Stimulated activated CD4-positive, alpha-beta T cell treated with anti-CD3 and anti-CD28 coated beads, Interleukin-1b, Interleukin-23, amount 100 ng/mL, for 24 hours (primary cell): ENCODE measurements around the gene PRDM5.

Experiments used
- DNase-seq, 4 experiments: peaks; one replicate each; pipeline ENCODE4 v3.0.0-alpha.2; 2020; ENCODE audit warnings: low read depth in 4 of 4, low spot score in 1 of 4

PRDM5 gene

DNA sequence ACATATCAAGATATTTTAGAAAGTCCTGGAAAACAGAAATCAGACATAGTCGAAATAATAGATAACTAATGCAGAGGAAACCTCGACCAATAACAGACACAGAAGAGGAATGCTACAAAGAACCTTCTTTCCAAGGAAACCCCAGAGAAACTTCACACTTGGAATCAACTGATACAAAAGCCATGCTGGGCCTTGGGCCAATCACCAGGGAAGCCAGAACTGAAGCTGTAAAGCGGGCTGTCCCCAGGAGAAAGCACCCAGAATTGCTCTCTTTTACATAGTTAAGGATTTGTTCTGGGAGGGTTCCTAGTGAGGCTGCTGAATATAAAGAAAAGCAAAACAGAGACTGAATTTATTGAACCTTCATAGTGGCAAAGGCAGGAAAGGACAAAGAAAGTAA is 100.5 kb downstream of the PRDM5 start:
- DNase-seq: no peak

DNA sequence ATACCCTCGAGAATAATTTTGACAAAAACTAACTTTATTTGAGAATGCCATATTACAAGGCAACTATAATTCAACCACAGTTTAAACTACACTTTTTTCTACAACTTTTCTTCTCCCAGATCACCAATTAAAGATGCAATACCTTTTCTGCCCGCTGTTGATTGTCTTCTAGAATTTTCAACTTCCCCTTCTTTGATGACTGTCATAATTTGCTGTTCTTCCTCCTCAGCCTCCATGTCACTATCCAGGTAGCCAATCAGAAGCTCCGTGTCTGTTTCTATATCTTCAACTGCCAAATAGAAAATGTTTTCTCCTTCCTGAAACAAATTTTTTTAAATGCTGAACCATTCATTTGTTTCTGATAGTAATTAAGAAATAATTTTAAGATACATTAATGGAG is 101.5 kb downstream of the PRDM5 start:
- DNase-seq: no peak

DNA sequence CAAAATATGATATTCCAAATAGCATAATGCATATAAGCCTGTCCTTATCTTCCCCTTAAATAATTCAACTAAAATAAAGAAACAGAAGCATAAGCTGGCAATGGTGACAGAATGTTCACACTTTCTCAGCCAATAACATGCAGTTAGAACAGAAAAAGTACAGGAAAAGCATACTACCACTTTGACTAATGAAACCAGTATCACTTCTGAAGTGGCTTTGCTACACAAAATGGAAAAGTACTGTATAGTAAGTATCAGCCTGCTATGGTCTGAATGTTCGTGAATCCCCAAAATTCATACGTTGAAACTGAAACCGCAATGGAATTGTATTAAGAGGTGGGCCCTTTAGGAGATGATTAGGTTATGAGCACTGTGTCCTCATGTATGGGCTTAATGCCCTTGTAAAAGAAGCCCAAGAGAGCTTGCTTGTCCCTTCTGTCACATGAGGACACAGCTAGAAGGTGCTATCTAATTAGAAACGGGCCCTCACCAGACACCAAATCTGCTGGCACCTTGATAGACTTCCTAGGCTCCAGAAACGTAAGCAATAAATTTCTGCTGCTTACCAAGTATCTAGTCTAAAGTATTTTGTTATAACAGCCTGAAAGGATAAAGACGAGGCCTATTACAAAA is 102.6 kb downstream of the PRDM5 start:
- no peak for DNase-seq

DNA sequence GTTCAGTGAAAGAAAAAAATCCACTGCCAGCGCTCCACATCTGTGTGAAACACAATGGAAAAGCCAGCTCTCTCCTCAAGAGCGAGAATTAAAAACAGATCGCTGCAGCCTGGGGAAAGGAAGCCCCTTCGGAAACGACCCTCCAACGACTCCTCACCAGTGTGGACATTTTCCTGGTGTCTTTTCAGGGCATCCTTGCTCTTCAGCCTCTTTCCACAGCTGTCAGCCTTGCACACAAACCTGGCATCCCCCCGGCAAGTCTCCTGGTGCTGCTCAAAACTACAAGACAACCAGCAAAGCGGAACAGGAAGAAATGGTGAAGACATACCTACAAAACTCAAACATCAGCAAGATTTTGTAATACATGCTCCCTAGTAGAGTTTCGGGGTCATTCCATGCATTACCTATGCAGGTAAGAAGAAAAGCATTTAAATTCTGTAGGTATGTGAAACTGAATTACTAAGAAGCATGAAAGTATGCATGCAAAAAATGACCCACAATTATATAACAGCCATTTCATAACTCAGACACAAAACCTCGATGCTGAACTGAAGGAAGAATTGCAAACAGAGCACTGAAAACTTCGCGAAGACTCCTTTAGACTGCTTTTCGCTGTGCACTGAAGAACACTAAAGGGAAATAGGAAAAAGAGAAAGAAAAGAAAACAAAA is 106.1 kb downstream of the PRDM5 start:
- no peak for DNase-seq

DNA sequence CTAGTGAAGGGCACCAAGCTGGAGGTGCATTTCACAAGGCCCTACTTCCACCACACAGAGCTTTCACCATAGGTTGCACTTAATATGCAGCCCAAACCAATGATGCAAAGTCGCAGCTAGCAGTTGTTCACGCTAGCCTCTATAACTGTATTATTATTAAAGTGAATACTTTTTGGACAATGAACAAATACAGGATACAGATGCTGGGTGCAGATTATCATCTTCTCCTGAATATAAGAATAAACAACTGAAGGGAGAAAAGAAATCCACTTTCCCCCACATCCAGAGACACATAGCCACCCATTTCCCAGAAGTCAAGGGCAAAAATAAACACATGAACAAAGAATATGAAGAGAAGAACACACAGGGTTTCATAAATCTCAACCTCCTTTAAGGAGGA is 107.2 kb downstream of the PRDM5 start:
- no peak for DNase-seq

DNA sequence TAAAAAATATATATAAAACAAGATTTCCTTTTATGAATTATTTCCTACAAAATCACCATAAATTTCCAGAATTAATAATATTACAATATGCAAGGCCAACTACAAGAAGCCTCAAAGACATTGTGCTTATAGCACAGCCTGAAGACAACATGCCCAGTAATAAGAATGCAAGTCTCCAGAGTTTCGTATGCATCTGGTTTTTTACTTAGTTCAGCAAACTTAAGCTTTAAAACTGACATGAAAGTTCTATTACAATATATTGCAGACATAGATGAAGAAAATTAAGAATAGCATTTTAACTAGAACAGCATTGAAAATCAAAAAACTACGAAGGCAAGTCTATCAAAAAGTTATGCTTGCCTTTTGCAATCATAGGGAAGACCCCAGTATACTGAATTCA is 107.6 kb downstream of the PRDM5 start:
- DNase-seq: no peak

DNA sequence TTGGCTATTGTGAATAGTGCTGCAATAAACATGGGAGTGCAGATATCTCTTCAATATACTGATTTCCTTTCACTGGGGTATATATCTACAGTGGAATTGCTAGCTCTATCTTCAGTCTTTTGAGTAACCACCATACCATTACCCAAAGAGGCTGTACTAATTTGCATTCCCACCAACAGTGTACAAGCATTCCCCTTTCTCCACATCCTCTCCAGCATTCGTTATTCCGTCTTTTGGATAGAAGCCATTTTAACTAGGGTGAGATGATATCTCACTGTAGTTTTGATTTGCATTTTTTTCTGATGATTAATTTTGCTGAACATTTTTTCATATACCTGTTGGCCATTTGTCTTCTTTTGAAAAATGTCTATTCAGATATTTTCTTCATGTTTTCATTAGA is 110.3 kb downstream of the PRDM5 start:
- DNase-seq: no peak

DNA sequence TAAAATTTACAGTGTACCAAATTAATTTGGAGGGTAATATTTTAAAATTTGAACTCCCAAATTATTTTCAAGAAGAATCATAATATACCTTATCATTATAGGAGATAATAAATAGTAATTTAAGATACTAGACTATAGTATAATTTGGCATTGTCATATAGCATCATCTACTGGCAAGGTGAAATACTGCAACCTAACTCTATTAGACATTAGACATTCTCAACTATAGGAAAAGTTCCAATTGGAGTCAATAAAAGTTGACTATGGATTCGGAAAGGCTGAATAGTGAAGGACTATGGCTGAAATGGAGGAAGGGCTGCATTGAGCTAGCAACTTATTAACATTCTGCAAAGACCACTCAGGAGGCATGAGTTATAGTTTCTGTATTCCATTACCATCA is 113.0 kb downstream of the PRDM5 start:
- no peak for DNase-seq

DNA sequence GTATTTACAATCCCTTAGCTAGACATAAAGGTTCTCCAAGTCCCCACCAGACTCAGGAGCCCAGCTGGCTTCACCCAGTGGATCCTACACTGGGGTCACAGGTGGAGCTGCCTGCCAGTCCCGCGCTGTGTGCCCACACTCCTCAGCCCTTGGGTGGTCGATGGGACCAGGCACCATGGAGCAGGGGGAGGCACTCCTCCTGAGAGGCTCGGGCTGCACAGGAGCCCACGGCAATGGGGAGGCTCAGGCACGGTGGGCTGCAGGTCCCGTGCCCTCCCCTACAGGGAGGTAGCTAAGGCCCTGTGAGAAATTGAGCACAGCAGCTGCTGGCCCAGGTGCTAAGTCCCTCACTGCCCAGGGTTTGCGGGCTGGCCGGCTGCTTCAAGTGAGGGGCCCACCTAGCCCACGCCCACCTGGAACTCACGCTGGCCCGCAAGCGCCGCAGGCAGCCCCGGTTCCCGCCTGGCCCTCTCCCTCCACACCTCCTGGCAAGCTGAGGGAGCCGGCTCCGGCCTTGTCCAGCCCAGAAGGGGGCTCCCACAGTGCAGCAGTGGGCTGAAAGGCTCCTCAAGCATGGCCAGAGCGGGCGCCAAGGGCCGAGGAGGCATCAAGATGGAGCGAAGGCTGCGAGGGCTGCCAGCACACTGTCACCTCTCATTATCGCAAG is 113.9 kb downstream of the PRDM5 start:
- no peak for DNase-seq

DNA sequence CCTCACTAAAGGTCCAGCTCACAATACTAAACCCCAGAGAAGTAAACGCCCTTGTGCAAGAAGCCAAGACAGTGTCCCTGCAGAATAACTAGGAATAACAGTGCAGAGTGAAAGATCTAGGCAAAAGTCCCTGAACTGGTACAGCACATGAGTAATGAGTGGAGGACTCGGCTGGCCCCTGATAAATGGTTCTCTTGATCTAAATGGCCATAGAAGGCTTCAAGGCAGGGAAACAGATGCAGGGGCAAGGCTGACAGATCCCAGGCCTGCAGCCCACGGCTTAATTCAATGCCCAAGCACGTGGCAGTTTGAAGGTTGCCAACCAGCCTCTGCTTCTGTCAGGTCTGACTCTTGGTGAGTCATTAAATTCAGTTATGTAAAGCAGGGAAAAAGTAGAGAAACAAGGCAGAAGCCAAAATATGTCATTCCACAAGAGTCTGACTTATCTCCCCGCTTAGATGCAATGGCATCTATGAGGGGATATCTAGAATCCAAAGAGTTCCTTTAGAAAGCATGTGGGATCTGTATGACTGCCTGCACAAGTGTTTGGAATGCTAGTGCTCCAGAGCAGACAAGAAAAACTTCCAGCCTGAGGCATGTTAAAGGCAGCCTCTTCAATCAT is 121.3 kb downstream of the PRDM5 start:
- DNase-seq: no peak

DNA sequence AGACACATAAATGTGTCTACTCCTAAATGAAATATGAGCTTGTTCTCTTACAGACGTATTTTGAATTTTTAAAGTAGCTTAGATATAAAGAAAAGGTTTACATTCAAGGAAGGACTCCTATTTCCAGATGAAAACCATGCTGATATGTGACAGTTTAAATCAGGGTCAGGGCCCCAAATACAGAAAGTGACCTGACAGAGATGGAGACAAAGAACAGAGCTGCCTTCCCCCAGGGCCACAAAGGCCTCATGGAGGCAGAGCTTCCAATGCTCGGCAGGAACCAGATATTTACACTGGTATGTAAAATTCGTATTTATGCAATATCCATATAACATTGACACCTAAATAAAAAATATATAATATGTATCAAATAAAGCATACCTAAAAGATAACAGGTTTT is 124.0 kb downstream of the PRDM5 start:
- DNase-seq: no peak

DNA sequence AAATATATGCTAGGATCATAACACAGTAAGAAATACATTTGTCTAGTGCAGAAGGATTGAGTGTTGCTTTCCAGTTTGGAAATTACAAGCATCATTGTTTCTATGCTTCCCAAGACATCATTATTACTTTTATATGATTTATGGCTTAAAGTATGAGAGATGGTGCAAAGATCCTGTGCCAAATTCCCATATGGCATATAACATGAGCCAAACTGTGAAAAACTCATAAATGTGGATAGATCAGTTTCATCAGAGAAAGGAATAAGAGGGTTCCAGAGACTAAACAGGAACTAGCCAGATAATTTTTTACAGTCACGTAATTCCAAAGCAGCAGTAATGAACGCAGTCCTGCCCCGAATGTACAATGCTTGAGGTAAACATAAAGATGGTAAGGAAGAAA is 126.3 kb downstream of the PRDM5 start:
- no peak for DNase-seq

DNA sequence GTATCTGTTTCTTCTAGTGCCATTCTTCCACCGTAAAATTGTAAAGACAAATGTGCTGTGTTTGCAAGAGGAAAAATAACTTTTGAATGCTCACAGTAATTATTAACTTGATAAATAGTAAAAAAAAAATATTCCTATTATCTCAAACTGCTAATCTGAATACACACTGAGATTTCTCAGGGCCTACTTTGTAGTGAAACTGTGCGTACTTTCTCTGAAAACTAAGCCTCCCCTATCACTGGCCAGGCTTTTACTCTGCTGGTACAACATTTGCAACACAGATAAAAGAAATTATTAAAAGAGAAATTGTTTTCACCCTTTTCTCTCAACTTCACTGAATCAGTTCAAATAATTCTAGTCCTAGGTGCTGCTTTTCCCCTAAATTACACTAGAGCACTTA is 137.3 kb downstream of the PRDM5 start:
- no peak for DNase-seq

DNA sequence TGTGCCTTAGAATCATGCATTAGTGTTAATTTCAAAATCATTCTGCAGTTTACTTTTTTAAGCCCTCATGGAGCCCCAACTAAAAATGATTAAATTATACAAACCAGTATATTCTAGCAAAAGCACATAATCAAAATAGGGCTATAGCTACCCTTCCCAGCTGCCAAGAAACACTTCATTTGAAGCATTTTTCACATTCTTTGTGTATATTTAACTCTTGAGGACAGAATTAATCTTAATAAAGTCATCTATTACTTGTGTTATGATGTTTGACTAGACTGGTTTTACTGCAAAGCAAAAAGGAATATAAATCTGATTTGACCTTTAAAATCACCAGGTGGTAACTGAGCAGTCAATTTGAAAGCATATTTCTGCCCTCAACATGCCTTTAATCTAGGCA is 145.1 kb downstream of the PRDM5 start:
- DNase-seq: no peak

DNA sequence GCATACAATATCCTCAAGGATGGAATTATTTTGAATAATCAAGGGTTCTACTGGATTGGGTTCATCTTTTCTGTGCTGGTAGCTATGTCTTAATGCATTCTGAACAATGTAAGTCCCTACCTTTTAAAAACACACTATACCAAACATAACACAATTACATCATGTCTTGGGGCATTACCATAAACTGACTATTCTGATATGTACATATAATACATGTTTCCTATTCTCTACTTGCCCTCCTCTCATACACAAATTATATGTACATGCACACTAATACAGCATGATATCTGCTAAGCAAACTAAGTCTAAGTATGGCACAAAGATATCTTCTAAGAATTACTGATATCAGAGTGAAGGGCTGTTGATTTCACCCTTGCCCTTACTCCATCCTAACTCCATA is 147.1 kb downstream of the PRDM5 start:
- DNase-seq: no peak

DNA sequence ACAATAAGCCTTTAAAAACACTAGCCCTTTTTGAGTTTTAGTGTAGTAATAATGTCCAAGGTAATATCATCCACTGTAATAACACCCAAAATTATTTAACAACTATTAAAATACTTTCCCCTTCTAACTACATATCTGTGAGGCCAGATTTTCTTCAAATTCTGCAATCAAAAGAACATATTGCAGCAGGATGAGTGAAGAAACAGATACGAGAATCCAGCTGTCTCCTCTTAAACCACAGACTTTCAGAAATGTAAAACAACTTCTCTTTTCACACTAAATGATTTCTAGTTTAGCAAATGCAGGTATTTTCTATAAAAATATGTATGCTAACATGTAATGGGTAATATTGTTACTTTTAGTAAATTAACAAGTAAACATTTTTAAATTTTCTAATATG is 148.9 kb downstream of the PRDM5 start:
- DNase-seq: no peak

DNA sequence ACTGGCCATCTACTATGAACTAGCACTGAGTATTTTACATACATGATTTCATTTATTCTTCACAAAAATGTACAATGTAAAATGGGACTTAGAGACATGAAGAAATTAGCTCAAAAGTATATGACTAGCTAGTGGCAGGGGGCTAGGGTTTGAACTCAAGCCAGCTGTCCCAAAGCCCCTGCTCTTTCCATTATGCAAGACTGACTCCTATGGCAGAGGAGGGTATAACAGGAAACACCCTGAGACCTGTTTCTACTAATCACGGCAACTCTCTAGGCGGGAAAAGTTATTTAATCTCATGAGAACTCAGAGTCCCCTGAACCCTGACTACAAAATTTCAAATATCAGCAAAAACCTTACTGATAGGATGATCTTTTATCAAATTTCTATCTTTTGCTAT is 150.6 kb downstream of the PRDM5 start:
- no peak for DNase-seq

DNA sequence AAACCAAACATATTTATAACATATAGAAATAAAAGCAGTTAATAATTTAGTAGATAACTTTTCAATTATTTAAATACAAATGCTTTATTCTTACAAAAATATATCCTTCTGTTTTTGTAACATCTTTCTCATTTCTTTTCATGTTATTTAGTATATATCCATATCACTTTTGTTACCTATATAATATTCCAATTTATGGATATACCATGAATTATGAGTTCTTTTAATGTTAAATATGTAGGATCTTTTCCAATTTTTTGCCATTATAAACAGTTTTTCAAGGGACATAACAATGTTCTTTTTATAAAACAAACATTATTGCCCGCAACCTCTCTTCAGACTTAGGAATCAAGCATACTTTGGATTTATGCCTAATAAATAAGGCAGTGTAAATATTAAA is 151.6 kb downstream of the PRDM5 start:
- DNase-seq: no peak

DNA sequence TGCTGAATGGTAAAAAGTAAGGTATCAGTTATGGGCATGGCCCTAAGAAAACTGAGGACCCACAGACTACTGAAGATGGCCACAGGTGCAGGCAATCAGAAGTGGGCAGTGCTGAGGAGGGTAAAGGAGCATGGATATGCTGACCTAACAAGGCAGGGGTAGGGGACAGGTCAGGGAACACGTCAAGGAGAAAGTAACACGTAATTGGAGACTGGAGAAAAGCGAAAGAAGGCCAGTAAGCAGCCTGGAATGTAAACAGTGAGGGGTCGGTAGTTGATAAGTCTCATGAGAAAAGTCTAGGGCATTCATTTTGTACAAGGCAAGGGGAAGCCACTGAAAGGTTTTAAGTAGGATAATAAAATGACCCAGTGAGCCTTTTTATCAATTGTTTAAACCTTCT is 153.3 kb downstream of the PRDM5 start:
- DNase-seq: no peak

DNA sequence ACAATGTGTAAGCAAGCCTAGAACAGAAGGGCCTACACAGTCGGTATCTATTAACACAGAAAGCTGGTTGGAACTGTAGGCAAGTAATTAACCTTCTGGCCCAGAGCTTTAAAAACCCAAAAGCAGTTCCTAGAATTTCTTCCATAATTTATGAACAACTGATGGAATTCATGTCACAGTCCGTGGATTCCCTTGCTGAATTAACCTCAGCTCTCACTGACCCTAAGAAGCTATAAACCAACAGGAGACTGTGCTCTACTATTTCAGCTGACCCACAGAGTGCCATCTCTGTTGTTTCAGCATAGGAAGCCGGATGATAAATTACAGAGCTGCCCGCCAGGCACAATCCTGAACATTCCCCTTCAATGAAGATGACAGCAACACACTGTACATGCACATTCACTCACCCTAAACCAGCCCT is 157.3 kb downstream of the PRDM5 start:
- no peak for DNase-seq

DNA sequence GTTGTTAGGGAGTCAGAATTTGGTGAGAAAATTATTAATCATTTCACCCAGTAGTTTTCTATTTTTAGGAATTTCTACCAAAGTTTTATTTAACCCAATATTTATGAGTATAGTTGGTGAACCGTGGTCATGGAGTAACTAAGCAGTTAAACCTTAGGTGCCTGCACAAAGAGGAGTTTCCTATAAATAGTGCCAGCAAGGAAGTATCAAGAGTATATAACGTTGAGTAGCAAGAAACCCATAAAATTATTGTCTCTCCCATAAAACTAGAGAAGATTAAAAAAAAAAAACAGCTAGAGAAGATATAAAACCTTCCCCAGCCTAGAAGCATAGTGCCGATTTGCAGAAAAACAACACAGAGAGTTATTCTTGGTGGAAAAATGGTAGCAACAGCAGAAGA is 158.9 kb downstream of the PRDM5 start:
- no peak for DNase-seq

DNA sequence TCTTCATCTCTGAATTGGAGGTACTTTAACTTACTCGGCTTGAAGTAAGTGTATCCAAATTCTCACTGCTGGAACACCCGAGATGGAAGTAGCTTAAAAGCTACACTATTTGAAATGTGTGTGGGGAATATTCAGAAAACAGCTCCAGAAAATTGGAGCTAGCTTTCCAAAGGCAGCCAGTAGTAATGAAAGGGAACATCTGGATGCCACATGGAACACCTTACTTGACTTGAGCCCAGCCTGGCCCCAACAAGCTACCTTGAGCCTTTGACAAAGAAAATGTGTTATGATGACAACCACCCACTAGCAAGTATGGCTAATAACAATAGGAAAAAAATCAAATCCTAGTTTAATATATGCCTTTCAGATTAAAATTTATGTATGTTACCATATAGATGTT is 161.5 kb downstream of the PRDM5 start:
- DNase-seq: no peak
